Osteocyte (in vitro differentiated cells): ENCODE results near the gene CAMKMT. TPM values are rescaled to one million over a fixed set of nuclear protein-coding genes. Genes with fewer than 3 reads are reported as not detected.

Source experiments
- DNase-seq: peaks from one replicate; pipeline ENCODE4 v3.0.0; 2021; ENCODE audit warnings: mixed read lengths; ENCODE audit not compliant: unreplicated experiment; ENCODE audit errors: extremely low spot score
- H3K27ac Mint-ChIP-seq: one replicate; pipeline ENCODE4 v1.8.0; 2021; ENCODE audit warnings: mild to moderate bottlenecking, mixed read lengths; ENCODE audit not compliant: unreplicated experiment
- H3K27me3 Mint-ChIP-seq: one replicate; pipeline ENCODE4 v1.8.0; 2021; ENCODE audit warnings: mixed read lengths; ENCODE audit not compliant: unreplicated experiment
- H3K36me3 Mint-ChIP-seq: one replicate; pipeline ENCODE4 v1.8.0; 2021; ENCODE audit warnings: mixed read lengths; ENCODE audit not compliant: unreplicated experiment
- H3K4me1 Mint-ChIP-seq: one replicate; pipeline ENCODE4 v1.8.0; 2021; ENCODE audit warnings: mixed read lengths; ENCODE audit not compliant: unreplicated experiment
- H3K4me3 Mint-ChIP-seq: one replicate; pipeline ENCODE4 v1.8.0; 2021; ENCODE audit warnings: mild to moderate bottlenecking, moderate library complexity, mixed read lengths; ENCODE audit not compliant: unreplicated experiment
- H3K9me3 Mint-ChIP-seq: one replicate; pipeline ENCODE4 v1.8.0; 2021; ENCODE audit warnings: mixed read lengths; ENCODE audit not compliant: unreplicated experiment
- CTCF ChIP-seq: fragments of 200-600 bp; sonication (generic); IDR thresholded peaks from 2 replicates; pipeline ENCODE4 v1.5.0; 2021; ENCODE audit warnings: antibody characterized with exemption, mild to moderate bottlenecking, moderate library complexity
- total RNA-seq: library from RNA; stranded (reverse); gene quantifications from 2 replicates; pipeline ENCODE4 v1.2.1, GENCODE V29; 2021

CAMKMT gene
- total RNA-seq, 1 donor from 2014 or later, result 10.9 TPM

GRCh38 chr2:44804406-44805265 lies 442.9 kb downstream of the CAMKMT start:
- H3K36me3 Mint-ChIP-seq, result no peaks in the 10 kb centered on the region

GRCh38 chr2:44805401-44806235 lies 443.9 kb downstream of the CAMKMT start:
- no peak for DNase-seq
- Mint-ChIP-seq H3K9me3 (no peaks in the 10 kb centered on the region), H3K4me1 (peaks cover 17% of the 10 kb centered on the region), H3K4me3 (no peak overlapping the region), H3K27me3 (peaks cover 86% of the 10 kb centered on the region), H3K36me3 (no peaks in the 10 kb centered on the region), H3K27ac (no peak overlapping the region)
- no peak for TF ChIP-seq CTCF

More at GRCh38 chr2:44804406-44805265, 442.9 kb downstream of the CAMKMT start:
- H3K4me3 Mint-ChIP-seq, result no peak overlapping the region
- TF ChIP-seq CTCF, result no peak
- H3K27ac Mint-ChIP-seq, result no peak overlapping the region
- no peak for DNase-seq
- no peaks in the 10 kb centered on the region for H3K9me3 Mint-ChIP-seq
- H3K27me3 Mint-ChIP-seq, result peaks cover 89% of the 10 kb centered on the region
- peaks cover 17% of the 10 kb centered on the region for H3K4me1 Mint-ChIP-seq

GRCh38 chr2:44807201-44808025 lies 445.7 kb downstream of the CAMKMT start:
- Mint-ChIP-seq H3K27me3 (peaks cover 83% of the 10 kb centered on the region), H3K9me3 (no peaks in the 10 kb centered on the region), H3K27ac (no peak overlapping the region), H3K4me3 (no peak overlapping the region), H3K4me1 (peaks cover 7% of the 10 kb centered on the region), H3K36me3 (no peaks in the 10 kb centered on the region)
- no peak for DNase-seq
- TF ChIP-seq CTCF, result no peak

GRCh38 chr2:44810892-44811530 lies 449.3 kb downstream of the CAMKMT start:
- no peaks in the 10 kb centered on the region for H3K4me1 Mint-ChIP-seq
- H3K4me3 Mint-ChIP-seq, result no peak overlapping the region
- H3K36me3 Mint-ChIP-seq, result no peaks in the 10 kb centered on the region
- no peaks in the 10 kb centered on the region for H3K9me3 Mint-ChIP-seq
- TF ChIP-seq CTCF, result no peak
- H3K27me3 Mint-ChIP-seq, result peaks cover 80% of the 10 kb centered on the region
- H3K27ac Mint-ChIP-seq, result no peak overlapping the region
- no peak for DNase-seq
